Effector memory CD4-positive, alpha-beta T cell (primary cell): ENCODE data around the gene ADAMTS18.

Source experiments
- DNase-seq, 3 donors: peaks; one replicate each; pipeline ENCODE4 v3.0.0-alpha.2; 2020
- H3K27ac ChIP-seq: 2 replicates; pipeline ENCODE4 v1.7.0; 2013; ENCODE audit warnings: mild to moderate bottlenecking, low read length, moderate library complexity; ENCODE audit not compliant: insufficient read depth, poor library complexity, severe bottlenecking
- H3K27me3 ChIP-seq: replicated peaks from 2 replicates; pipeline ENCODE4 v1.7.0; 2013; ENCODE audit warnings: mild to moderate bottlenecking, low read length; ENCODE audit not compliant: insufficient read depth, control insufficient read depth, poor library complexity, severe bottlenecking
- H3K36me3 ChIP-seq: 2 replicates; pipeline ENCODE4 v1.7.0; 2013; ENCODE audit warnings: mild to moderate bottlenecking, low read length, moderate library complexity; ENCODE audit not compliant: control insufficient read depth, insufficient read depth
- H3K4me1 ChIP-seq: 2 replicates; pipeline ENCODE4 v1.7.0; 2013; ENCODE audit warnings: low read length, mild to moderate bottlenecking; ENCODE audit not compliant: control insufficient read depth, insufficient read depth, poor library complexity, severe bottlenecking
- H3K4me3 ChIP-seq: 2 replicates; pipeline ENCODE4 v1.7.0; 2013; ENCODE audit warnings: low read length, low read depth, mild to moderate bottlenecking; ENCODE audit not compliant: insufficient read depth, poor library complexity, severe bottlenecking
- H3K9me3 ChIP-seq: 2 replicates; pipeline ENCODE4 v1.7.0; 2013; ENCODE audit warnings: mild to moderate bottlenecking, low read length, moderate library complexity; ENCODE audit not compliant: control insufficient read depth

ADAMTS18 gene

GRCh38 chr16:77374384-77374783 lies 60.5 kb downstream of the ADAMTS18 start:
- Histone ChIP-seq H3K4me1 (no peaks in the 10 kb centered on the region), H3K27ac (no peak overlapping the region), H3K36me3 (no peaks in the 10 kb centered on the region), H3K27me3 (no peaks in the 10 kb centered on the region), H3K9me3 (no peaks in the 10 kb centered on the region), H3K4me3 (no peak overlapping the region)
- DNase-seq: no peak

GRCh38 chr16:77373726-77374125 lies 61.1 kb downstream of the ADAMTS18 start:
- no peaks in the 10 kb centered on the region for H3K36me3 ChIP-seq
- no peak overlapping the region for H3K27ac ChIP-seq
- H3K9me3 ChIP-seq: no peaks in the 10 kb centered on the region

GRCh38 chr16:77364770-77365169 lies 70.1 kb downstream of the ADAMTS18 start:
- no peak overlapping the region for H3K4me3 ChIP-seq
- no peaks in the 10 kb centered on the region for H3K27me3 ChIP-seq

More at GRCh38 chr16:77373726-77374125, 61.1 kb downstream of the ADAMTS18 start:
- DNase-seq: no peak
- H3K4me1 ChIP-seq: no peaks in the 10 kb centered on the region
- H3K27me3 ChIP-seq: no peaks in the 10 kb centered on the region
- no peak overlapping the region for H3K4me3 ChIP-seq

GRCh38 chr16:77359065-77359502 lies 75.8 kb downstream of the ADAMTS18 start:
- Histone ChIP-seq H3K27ac (no peak overlapping the region), H3K27me3 (no peaks in the 10 kb centered on the region), H3K9me3 (no peaks in the 10 kb centered on the region), H3K4me3 (no peak overlapping the region), H3K36me3 (no peaks in the 10 kb centered on the region), H3K4me1 (no peaks in the 10 kb centered on the region)
- DNase-seq: no peak

More at GRCh38 chr16:77364770-77365169, 70.1 kb downstream of the ADAMTS18 start:
- Histone ChIP-seq H3K4me1 (no peaks in the 10 kb centered on the region), H3K9me3 (no peaks in the 10 kb centered on the region), H3K27ac (no peak overlapping the region), H3K36me3 (no peaks in the 10 kb centered on the region)
- no peak for DNase-seq

- H3K27me3 ChIP-seq: no peaks in the 10 kb centered on the region
- no peaks in the 10 kb centered on the region for H3K36me3 ChIP-seq
- H3K4me3 ChIP-seq: no peak overlapping the region
- H3K9me3 ChIP-seq: no peaks in the 10 kb centered on the region
- H3K27ac ChIP-seq: no peak overlapping the region
- H3K4me1 ChIP-seq: no peaks in the 10 kb centered on the region
- no peak for DNase-seq
Measured at GRCh38 chr16:77353587-77354263, 81.1 kb downstream of the ADAMTS18 start.

- Histone ChIP-seq H3K27ac (no peak overlapping the region), H3K4me1 (no peaks in the 10 kb centered on the region), H3K27me3 (no peaks in the 10 kb centered on the region), H3K36me3 (no peaks in the 10 kb centered on the region), H3K9me3 (no peaks in the 10 kb centered on the region), H3K4me3 (no peak overlapping the region)
- no peak for DNase-seq
Measured at GRCh38 chr16:77344341-77344740, 90.5 kb downstream of the ADAMTS18 start.

GRCh38 chr16:77336637-77337036 lies 98.2 kb downstream of the ADAMTS18 start:
- no peaks in the 10 kb centered on the region for H3K9me3 ChIP-seq
- no peak overlapping the region for H3K27ac ChIP-seq
- no peak overlapping the region for H3K4me3 ChIP-seq
- no peaks in the 10 kb centered on the region for H3K27me3 ChIP-seq
- no peaks in the 10 kb centered on the region for H3K36me3 ChIP-seq
- no peaks in the 10 kb centered on the region for H3K4me1 ChIP-seq
- DNase-seq: no peak

- no peak overlapping the region for H3K27ac ChIP-seq
- H3K4me3 ChIP-seq: no peak overlapping the region
- H3K27me3 ChIP-seq: no peaks in the 10 kb centered on the region
- no peaks in the 10 kb centered on the region for H3K4me1 ChIP-seq
- H3K9me3 ChIP-seq: no peaks in the 10 kb centered on the region
- DNase-seq: no peak
- no peaks in the 10 kb centered on the region for H3K36me3 ChIP-seq
Measured at GRCh38 chr16:77335652-77336234, 99.1 kb downstream of the ADAMTS18 start.

- H3K36me3 ChIP-seq: no peaks in the 10 kb centered on the region
- no peak overlapping the region for H3K27ac ChIP-seq
- H3K4me3 ChIP-seq: no peak overlapping the region
- no peaks in the 10 kb centered on the region for H3K9me3 ChIP-seq
- no peaks in the 10 kb centered on the region for H3K27me3 ChIP-seq
- no peaks in the 10 kb centered on the region for H3K4me1 ChIP-seq
- no peak for DNase-seq
Measured at GRCh38 chr16:77332792-77333191, 102.0 kb downstream of the ADAMTS18 start.

- no peaks in the 10 kb centered on the region for H3K27me3 ChIP-seq
Measured at GRCh38 chr16:77331802-77332586, 102.8 kb downstream of the ADAMTS18 start.

More at GRCh38 chr16:77331802-77332586, 102.8 kb downstream of the ADAMTS18 start:
- Histone ChIP-seq H3K4me1 (no peaks in the 10 kb centered on the region), H3K36me3 (no peaks in the 10 kb centered on the region), H3K27ac (no peak overlapping the region), H3K4me3 (no peak overlapping the region), H3K9me3 (no peaks in the 10 kb centered on the region)
- DNase-seq: no peak
